Astrocyte (in vitro differentiated cells and primary cell): ENCODE data around the gene TNXB. TPM values are rescaled to one million over a fixed set of nuclear protein-coding genes. Genes with fewer than 3 reads are reported as not detected.
"Not testable (repeated sequence)": the region's sequence is repeated elsewhere in the genome, so short reads cannot be mapped to it uniquely, and the experiment has no call there.

Experiments
- DNase-seq: peaks from one replicate; pipeline ENCODE4 v3.0.0-alpha.2; 2010; ENCODE audit warnings: low read depth
- FAIRE-seq: peaks from 2 replicates; lab custom pipeline; 2011; peaks lifted over from hg19 to GRCh38; lab: Jason Lieb, UNC
- H2AFZ ChIP-seq: 2 replicates; pipeline ENCODE4 v1.6.0; 2012; ENCODE audit warnings: low read depth, low read length, inconsistent platforms
- H3K27ac ChIP-seq: 2 replicates; pipeline ENCODE4 v1.5.1; 2011; ENCODE audit warnings: low read depth, low read length, inconsistent platforms
- H3K27me3 ChIP-seq: 2 replicates; pipeline ENCODE4 v1.6.0; 2011; ENCODE audit warnings: low read length, inconsistent platforms; ENCODE audit not compliant: insufficient read depth
- H3K36me3 ChIP-seq: 2 replicates; pipeline ENCODE4 v1.5.1; 2011; ENCODE audit warnings: low read length, inconsistent platforms; ENCODE audit not compliant: insufficient read depth
- H3K4me1 ChIP-seq: 2 replicates; pipeline ENCODE4 v1.5.1; 2011; ENCODE audit warnings: low read length, inconsistent platforms; ENCODE audit not compliant: insufficient read depth
- H3K4me2 ChIP-seq: 2 replicates; pipeline ENCODE4 v1.6.0; 2012; ENCODE audit warnings: low read length, inconsistent platforms
- H3K4me3 ChIP-seq: 2 replicates; pipeline ENCODE4 v1.5.1; 2011; ENCODE audit warnings: low read depth, mild to moderate bottlenecking, low read length, inconsistent platforms; ENCODE audit not compliant: insufficient read depth
- H3K79me2 ChIP-seq: 2 replicates; pipeline ENCODE4 v1.6.0; 2012; ENCODE audit warnings: mild to moderate bottlenecking, low read length, inconsistent platforms; ENCODE audit not compliant: insufficient read depth
- H3K9ac ChIP-seq: 2 replicates; pipeline ENCODE4 v1.6.0; 2012; ENCODE audit warnings: mild to moderate bottlenecking, low read length, inconsistent platforms
- H3K9me3 ChIP-seq: 2 replicates; pipeline ENCODE4 v1.5.1; 2012; ENCODE audit warnings: low read depth, mild to moderate bottlenecking, low read length, inconsistent platforms; ENCODE audit not compliant: insufficient read depth
- H4K20me1 ChIP-seq: 2 replicates; pipeline ENCODE4 v1.6.0; 2012; ENCODE audit warnings: low read length, inconsistent platforms; ENCODE audit not compliant: insufficient read depth
- H3K27ac Mint-ChIP-seq: one replicate; pipeline ENCODE4 v1.8.0; 2021; ENCODE audit warnings: mild to moderate bottlenecking, mixed read lengths; ENCODE audit not compliant: unreplicated experiment
- H3K27me3 Mint-ChIP-seq: one replicate; pipeline ENCODE4 v1.8.0; 2021; ENCODE audit warnings: low read depth, mixed read lengths; ENCODE audit not compliant: unreplicated experiment
- H3K36me3 Mint-ChIP-seq: one replicate; pipeline ENCODE4 v1.8.0; 2021; ENCODE audit warnings: low read depth, mixed read lengths; ENCODE audit not compliant: unreplicated experiment
- H3K4me1 Mint-ChIP-seq: one replicate; pipeline ENCODE4 v1.8.0; 2021; ENCODE audit warnings: low read depth, mixed read lengths; ENCODE audit not compliant: unreplicated experiment
- H3K4me3 Mint-ChIP-seq: one replicate; pipeline ENCODE4 v1.8.0; 2021; ENCODE audit warnings: mild to moderate bottlenecking, moderate library complexity, mixed read lengths; ENCODE audit not compliant: unreplicated experiment
- H3K9me3 Mint-ChIP-seq: one replicate; pipeline ENCODE4 v1.8.0; 2021; ENCODE audit warnings: mild to moderate bottlenecking, mixed read lengths; ENCODE audit not compliant: unreplicated experiment
- EZH2 ChIP-seq: IDR thresholded peaks from 2 replicates; pipeline ENCODE4 v1.6.1; 2012; ENCODE audit warnings: mild to moderate bottlenecking, low read length, inconsistent platforms; ENCODE audit not compliant: insufficient read depth
- total RNA-seq: library from RNA; stranded (reverse); gene quantifications from 2 replicates; pipeline ENCODE4 v1.2.1, GENCODE V29; 2021
- TF ChIP-seq, protein P1 (sequence below): IDR thresholded peaks from 2 replicates; pipeline ENCODE4 v1.5.1; 2011; ENCODE audit warnings: low read depth, mild to moderate bottlenecking, inconsistent platforms, low read length, moderate library complexity; ENCODE audit not compliant: insufficient read depth

TNXB gene
- total RNA-seq, 1 donor from 2014 or later: 2.3 TPM

DNA sequence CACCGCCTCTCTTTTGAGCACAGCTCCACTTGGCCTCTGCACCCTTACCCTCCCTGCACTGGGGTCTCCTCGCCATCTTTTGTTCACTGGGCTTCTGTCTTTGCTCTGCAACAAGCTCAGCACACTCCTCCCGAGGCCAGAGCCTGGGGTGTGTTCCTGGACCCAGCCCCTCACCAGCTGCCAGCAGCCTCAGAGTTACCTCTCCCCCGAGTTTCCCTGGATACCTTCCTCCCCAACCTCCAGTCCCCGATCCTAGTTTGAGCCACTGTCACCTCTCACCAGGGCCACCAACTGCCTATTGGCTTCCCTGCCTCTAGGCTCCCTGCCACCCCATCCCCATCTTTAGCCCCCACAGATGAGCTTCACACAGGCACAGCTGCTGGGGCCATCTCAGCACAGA lies 58.6 kb downstream of the TNXB start:
- no peak overlapping the region for H3K4me3 Mint-ChIP-seq
- H3K4me1 Mint-ChIP-seq: peaks cover 7% of the 10 kb centered on the region
- H3K9me3 Mint-ChIP-seq: no peaks in the 10 kb centered on the region
- DNase-seq: no peak
- TF ChIP-seq EZH2: no peak
- TF ChIP-seq, protein P1, sequence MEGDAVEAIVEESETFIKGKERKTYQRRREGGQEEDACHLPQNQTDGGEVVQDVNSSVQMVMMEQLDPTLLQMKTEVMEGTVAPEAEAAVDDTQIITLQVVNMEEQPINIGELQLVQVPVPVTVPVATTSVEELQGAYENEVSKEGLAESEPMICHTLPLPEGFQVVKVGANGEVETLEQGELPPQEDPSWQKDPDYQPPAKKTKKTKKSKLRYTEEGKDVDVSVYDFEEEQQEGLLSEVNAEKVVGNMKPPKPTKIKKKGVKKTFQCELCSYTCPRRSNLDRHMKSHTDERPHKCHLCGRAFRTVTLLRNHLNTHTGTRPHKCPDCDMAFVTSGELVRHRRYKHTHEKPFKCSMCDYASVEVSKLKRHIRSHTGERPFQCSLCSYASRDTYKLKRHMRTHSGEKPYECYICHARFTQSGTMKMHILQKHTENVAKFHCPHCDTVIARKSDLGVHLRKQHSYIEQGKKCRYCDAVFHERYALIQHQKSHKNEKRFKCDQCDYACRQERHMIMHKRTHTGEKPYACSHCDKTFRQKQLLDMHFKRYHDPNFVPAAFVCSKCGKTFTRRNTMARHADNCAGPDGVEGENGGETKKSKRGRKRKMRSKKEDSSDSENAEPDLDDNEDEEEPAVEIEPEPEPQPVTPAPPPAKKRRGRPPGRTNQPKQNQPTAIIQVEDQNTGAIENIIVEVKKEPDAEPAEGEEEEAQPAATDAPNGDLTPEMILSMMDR: no peak
- Histone ChIP-seq H3K4me2 (no peak overlapping the region), H3K9ac (no peak overlapping the region), H3K9me3 (no peaks in the 10 kb centered on the region), H3K36me3 (no peaks in the 10 kb centered on the region), H3K79me2 (no peaks in the 10 kb centered on the region), H3K27me3 (peaks cover 9% of the 10 kb centered on the region), H4K20me1 (no peaks in the 10 kb centered on the region), H3K4me3 (no peak overlapping the region), H2AFZ (no peak overlapping the region), H3K4me1 (peaks cover 20% of the 10 kb centered on the region), H3K27ac (no peak overlapping the region)
- peaks cover 7% of the 10 kb centered on the region for H3K36me3 Mint-ChIP-seq
- H3K27me3 Mint-ChIP-seq: peaks cover 52% of the 10 kb centered on the region
- no peak for FAIRE-seq
- no peak overlapping the region for H3K27ac Mint-ChIP-seq

DNA sequence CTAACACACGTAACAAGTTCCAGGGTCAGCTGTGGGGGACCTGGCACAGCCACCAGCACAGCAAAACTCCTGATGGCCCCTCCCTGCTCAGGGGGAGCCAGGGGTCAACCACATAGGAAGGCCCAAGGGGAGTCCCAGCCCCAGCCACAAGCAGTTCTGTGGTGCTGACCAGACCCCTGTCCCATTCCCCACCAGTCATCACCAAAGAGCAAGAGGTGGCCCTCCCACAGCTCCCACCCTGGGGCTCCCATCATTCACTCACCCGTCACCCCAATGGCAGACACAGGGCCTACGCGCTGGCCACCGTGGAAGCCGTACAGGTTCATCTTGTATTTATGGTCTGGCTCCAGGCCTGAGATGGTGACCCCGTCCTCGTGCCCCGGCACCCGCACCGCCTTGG lies 59.4 kb downstream of the TNXB start:
- not testable (repeated sequence) for H3K4me3 Mint-ChIP-seq, H3K27ac ChIP-seq, H3K9me3 ChIP-seq, H3K27me3 ChIP-seq, H3K9ac ChIP-seq, H3K79me2 ChIP-seq, H3K4me2 ChIP-seq, FAIRE-seq, H3K4me1 Mint-ChIP-seq, H3K36me3 Mint-ChIP-seq, H3K9me3 Mint-ChIP-seq, H4K20me1 ChIP-seq, H3K4me3 ChIP-seq, H3K36me3 ChIP-seq, DNase-seq, H3K27ac Mint-ChIP-seq, H2AFZ ChIP-seq
- peaks cover 20% of the 10 kb centered on the region for H3K4me1 ChIP-seq
- H3K27me3 Mint-ChIP-seq: peaks cover 43% of the 10 kb centered on the region

DNA sequence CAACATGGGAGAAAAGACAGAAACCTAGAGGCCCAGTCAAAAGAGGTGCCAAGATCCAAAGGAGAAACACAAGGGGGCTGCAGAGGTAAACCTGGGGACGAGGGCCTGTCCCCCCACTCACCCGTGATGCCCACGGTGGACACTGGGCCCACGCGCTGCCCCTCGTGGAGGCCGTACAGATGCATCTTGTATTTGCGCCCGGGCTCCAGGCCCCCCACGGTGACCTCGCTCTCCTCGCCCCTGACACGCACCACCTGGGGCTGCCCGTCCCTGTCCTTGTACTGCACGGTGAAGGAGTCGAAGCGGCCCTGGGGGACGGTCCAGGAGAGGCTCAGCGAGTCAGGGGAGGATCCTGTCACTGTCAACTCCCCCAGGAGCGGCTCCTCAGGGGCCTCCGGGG lies 60.0 kb downstream of the TNXB start:
- H3K27me3 ChIP-seq, H3K4me2 ChIP-seq, H3K79me2 ChIP-seq, DNase-seq, H3K4me3 ChIP-seq, H3K4me3 Mint-ChIP-seq, H3K27ac Mint-ChIP-seq, H3K9me3 Mint-ChIP-seq, H3K36me3 Mint-ChIP-seq, H3K4me1 Mint-ChIP-seq, H3K9ac ChIP-seq, H3K36me3 ChIP-seq, H2AFZ ChIP-seq, H4K20me1 ChIP-seq, H3K9me3 ChIP-seq, H3K27ac ChIP-seq, FAIRE-seq: not testable (repeated sequence)
- peaks cover 37% of the 10 kb centered on the region for H3K27me3 Mint-ChIP-seq
- H3K4me1 ChIP-seq: peaks cover 20% of the 10 kb centered on the region
